A549 (cell line): ENCODE measurements around the gene TMEM42. TPM values are rescaled to one million over a fixed set of nuclear protein-coding genes. Genes with fewer than 3 reads are reported as not detected.

Source experiments
- ATAC-seq, 2 experiments: fragments of 200-7000 bp in 1 of 2; fragments of >200 bp in 1 of 2; cut with Nextera tagmentation in 1 of 2; cut with Tn5 transposase in 1 of 2; 3 replicates each; pipeline versions ENCODE4 v1.8.0 to v1.9.1; 2018 to 2020; ENCODE audit warnings: mild to moderate bottlenecking in 1 of 2, moderate library complexity in 1 of 2
- CTCF ChIA-PET: fragments of 300-600 bp; sonication (Branson Sonifier 250); formaldehyde crosslinking; extraction: SDS; loops from one replicate; lab custom pipeline; 2021; ENCODE audit warnings: antibody characterized with exemption, inconsistent platforms; lab: Yijun Ruan, JAX
- POLR2A ChIA-PET: fragments of 350-600 bp; formaldehyde crosslinking; extraction: SDS; loops from one replicate; lab custom pipeline; 2021; ENCODE audit warnings: antibody characterized with exemption, inconsistent platforms; lab: Yijun Ruan, JAX
- DNase-seq, 2 experiments: peaks; one replicate each; pipeline versions ENCODE4 v3.0.0 to v3.0.0-alpha.2; 2011 to 2016; ENCODE audit warnings: low read depth in 1 of 2, low spot score in 1 of 2
- FAIRE-seq: peaks from 2 replicates; lab custom pipeline; 2011; peaks lifted over from hg19 to GRCh38; lab: Jason Lieb, UNC
- H3K27ac ChIP-seq, 2 experiments: fragments of >200 bp; sonication (Bioruptor Twin); formaldehyde crosslinking; 3 replicates each; pipeline ENCODE4 v1.5.1; 2016 to 2017
- H3K4me1 ChIP-seq: fragments of >200 bp; sonication (Bioruptor Twin); formaldehyde crosslinking; 3 replicates; pipeline ENCODE4 v1.6.1; 2016
- H3K4me2 ChIP-seq: fragments of >200 bp; sonication (Bioruptor Twin); formaldehyde crosslinking; 3 replicates; pipeline ENCODE4 v1.6.1; 2016
- H3K4me3 ChIP-seq: fragments of >200 bp; sonication (Bioruptor Twin); formaldehyde crosslinking; 3 replicates; pipeline ENCODE4 v1.5.1; 2016
- H3K9me3 ChIP-seq: fragments of >200 bp; sonication (Bioruptor Twin); formaldehyde crosslinking; 3 replicates; pipeline ENCODE4 v1.6.1; 2016
- ATOH8 ChIP-seq: fragments of 250-450 bp; sonication (Bioruptor Pico); IDR thresholded peaks from 2 replicates; pipeline ENCODE4 v1.5.0; 2020; ENCODE audit warnings: low read depth, mild to moderate bottlenecking, moderate library complexity
- BHLHE40 ChIP-seq: IDR thresholded peaks from 2 replicates; pipeline ENCODE4 v1.6.1; 2012; ENCODE audit warnings: low read depth, low read length, inconsistent platforms
- CBX8 ChIP-seq: fragments of 200-600 bp; sonication (generic); IDR thresholded peaks from 2 replicates; pipeline ENCODE4 v1.6.1; 2016
- CEBPB ChIP-seq, 2 experiments: fragments of >200 bp in 1 of 2; sonication (Bioruptor Twin) in 1 of 2; formaldehyde crosslinking in 1 of 2; IDR thresholded peaks; 2 replicates each; pipeline ENCODE4 v1.6.1; 2012 to 2016
- CHD2 ChIP-seq: fragments of 150-350 bp; IDR thresholded peaks from 2 replicates; pipeline ENCODE4 v1.6.1; 2014; ENCODE audit warnings: low read length; ENCODE audit not compliant: partially characterized antibody
- ESRRA ChIP-seq: fragments of 150-350 bp; IDR thresholded peaks from 2 replicates; pipeline ENCODE4 v1.6.1; 2014; ENCODE audit warnings: mild to moderate bottlenecking, low read length, borderline replicate concordance
- FOSB ChIP-seq: fragments of 250-450 bp; sonication (Bioruptor Pico); IDR thresholded peaks from 2 replicates; pipeline ENCODE4 v1.5.0; 2020; ENCODE audit warnings: mild to moderate bottlenecking, moderate library complexity
- FOSL2 ChIP-seq, 2 experiments: fragments of 450-650 bp in 1 of 2; fragments of >200 bp in 1 of 2; sonication (Bioruptor Twin) in 1 of 2; formaldehyde crosslinking; IDR thresholded peaks; 2 replicates each; pipeline versions ENCODE4 v1.5.0 to v1.6.1; 2016 to 2020; ENCODE audit warnings: mild to moderate bottlenecking in 1 of 2, moderate library complexity in 1 of 2
- GATA3 ChIP-seq: IDR thresholded peaks from 2 replicates; pipeline ENCODE4 v1.6.1; 2012; ENCODE audit warnings: borderline replicate concordance
- HES2 ChIP-seq: fragments of >200 bp; sonication (Bioruptor Twin); formaldehyde crosslinking; IDR thresholded peaks from 2 replicates; pipeline ENCODE4 v1.6.1; 2016
- HEYL ChIP-seq: fragments of 250-450 bp; sonication (Bioruptor Pico); IDR thresholded peaks from 2 replicates; pipeline ENCODE4 v1.8.0; 2021; ENCODE audit warnings: mild to moderate bottlenecking, moderate library complexity
- HOXA7 ChIP-seq: fragments of 250-450 bp; sonication (Bioruptor Pico); IDR thresholded peaks from 2 replicates; pipeline ENCODE4 v1.5.0; 2020; ENCODE audit warnings: mild to moderate bottlenecking, moderate library complexity
- JUN ChIP-seq, 2 experiments: fragments of >200 bp; sonication (Bioruptor Twin); formaldehyde crosslinking; IDR thresholded peaks; 2 replicates in 1 of 2; 3 replicates in 1 of 2; pipeline ENCODE4 v1.6.1; 2016 to 2017
- JUNB ChIP-seq: fragments of >200 bp; sonication (Bioruptor Twin); formaldehyde crosslinking; IDR thresholded peaks from 2 replicates; pipeline ENCODE4 v1.6.1; 2016
- KDM5A ChIP-seq: fragments of 200-600 bp; sonication (generic); IDR thresholded peaks from 2 replicates; pipeline ENCODE4 v1.6.1; 2016; ENCODE audit warnings: antibody characterized with exemption, mild to moderate bottlenecking
- MAFK ChIP-seq: fragments of 450-650 bp; IDR thresholded peaks from 2 replicates; pipeline ENCODE4 v1.6.1; 2014; ENCODE audit not compliant: partially characterized antibody
- MAZ ChIP-seq: fragments of 150-350 bp; IDR thresholded peaks from 2 replicates; pipeline ENCODE4 v1.6.1; 2014; ENCODE audit warnings: antibody characterized with exemption, low read depth, low read length, borderline replicate concordance
- NPAS2 ChIP-seq: fragments of 250-450 bp; sonication (Bioruptor Pico); IDR thresholded peaks from 2 replicates; pipeline ENCODE4 v1.8.0; 2022; ENCODE audit warnings: mild to moderate bottlenecking, moderate library complexity, borderline replicate concordance
- POLR2A ChIP-seq: IDR thresholded peaks from 2 replicates; pipeline ENCODE4 v1.6.1; 2012; ENCODE audit warnings: mild to moderate bottlenecking, low read length
- RCOR1 ChIP-seq: fragments of 150-350 bp; IDR thresholded peaks from 2 replicates; pipeline ENCODE4 v1.6.1; 2014; ENCODE audit warnings: antibody characterized with exemption, low read length, low read depth
- RFX5 ChIP-seq: fragments of 450-650 bp; IDR thresholded peaks from 2 replicates; pipeline ENCODE4 v1.7.1; 2014; ENCODE audit warnings: antibody characterized with exemption, mild to moderate bottlenecking, moderate library complexity
- SMC3 ChIP-seq: fragments of >200 bp; sonication (Bioruptor Twin); formaldehyde crosslinking; IDR thresholded peaks from 3 replicates; pipeline ENCODE4 v1.6.1; 2018; ENCODE audit warnings: inconsistent platforms
- TFCP2L1 ChIP-seq: fragments of 250-450 bp; sonication (Bioruptor Pico); IDR thresholded peaks from 2 replicates; pipeline ENCODE4 v1.5.0; 2021; ENCODE audit warnings: mild to moderate bottlenecking
- ZFP36 ChIP-seq: fragments of 450-650 bp; IDR thresholded peaks from 2 replicates; pipeline ENCODE4 v1.6.1; 2014; ENCODE audit warnings: borderline replicate concordance; ENCODE audit not compliant: partially characterized antibody
- WGBS: methylation state at CpG from one replicate; pipeline ENCODE4 v1.1.6; 2017; ENCODE audit errors: missing lambda C conversion rate; 5-methylcytosine and 5-hydroxymethylcytosine counted together
- polyA plus RNA-seq, 4 experiments: library from polyadenylated mRNA; depleted of rRNA in 3 of 4; stranded (reverse); fragments of >200 nt; fragmentation: RNase III in 1 of 4; extraction: RNeasy Plus Mini Kit Qiagen cat#74134 plus additional on column Dnase treatment in 1 of 4; gene quantifications; 2 replicates in 3 of 4; 3 replicates in 1 of 4; pipeline ENCODE4 v1.2.3, GENCODE V29; 2011 to 2017
- TF ChIP-seq, protein P1 (sequence below): IDR thresholded peaks from 2 replicates; pipeline ENCODE4 v1.6.1; 2012
- TF ChIP-seq, protein P2 (sequence below): fragments of 450-650 bp; IDR thresholded peaks from 2 replicates; pipeline ENCODE4 v1.6.1; 2014; ENCODE audit warnings: antibody characterized with exemption
- TF ChIP-seq, protein P3 (sequence below): IDR thresholded peaks from 2 replicates; pipeline ENCODE4 v1.6.1; 2012
- TF ChIP-seq, protein P4 (sequence below): fragments of 150-350 bp; IDR thresholded peaks from 2 replicates; pipeline ENCODE4 v1.6.1; 2014; ENCODE audit warnings: low read depth, mild to moderate bottlenecking, low read length

Gene TMEM42
- polyA plus RNA-seq, 2 of the 4 experiments (the other 2 are of a cell fraction): 10.0 to 18.0 TPM

DNA sequence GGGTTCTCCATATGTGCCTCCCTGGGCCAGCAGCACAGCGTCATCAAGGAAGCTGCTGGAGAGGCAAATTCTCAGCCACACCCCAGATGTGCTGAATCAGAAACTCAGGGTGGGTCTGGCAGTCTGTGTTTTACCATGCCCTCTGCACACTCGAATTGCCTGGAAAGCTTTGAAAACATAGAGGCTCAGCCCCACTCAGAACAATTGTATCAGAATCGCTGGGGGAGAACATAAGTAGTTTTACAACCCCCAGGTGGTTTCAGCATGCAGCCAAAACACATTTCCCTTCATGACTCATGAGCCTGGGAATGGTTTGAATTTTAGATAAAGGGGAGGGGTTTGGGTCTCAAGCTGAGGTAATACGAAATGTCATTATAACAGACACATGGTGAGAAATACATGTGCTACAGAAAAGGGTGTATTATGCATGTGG lies 22.3 kb downstream of the TMEM42 start:
- H3K9me3 ChIP-seq: peaks cover 4% of the 10 kb centered on the region; the same call in 1 of the 3 replicates
- TF ChIP-seq JUNB: peak; percentile 79
- peak; percentile 82 for TF ChIP-seq MAFK
- TF ChIP-seq TFCP2L1 (CRISPR knock-in tag): no peak
- TF ChIP-seq CEBPB (IDR thresholded peaks at IDR 0.05): peak in 1 of 2 experiments; percentile 17; a peak in 1 of 4 replicates
- TF ChIP-seq ESRRA: no peak
- TF ChIP-seq NPAS2 (CRISPR knock-in tag): no peak
- TF ChIP-seq, protein P1, sequence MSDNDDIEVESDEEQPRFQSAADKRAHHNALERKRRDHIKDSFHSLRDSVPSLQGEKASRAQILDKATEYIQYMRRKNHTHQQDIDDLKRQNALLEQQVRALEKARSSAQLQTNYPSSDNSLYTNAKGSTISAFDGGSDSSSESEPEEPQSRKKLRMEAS: peak; percentile 78
- TF ChIP-seq SMC3: no peak
- no peak for TF ChIP-seq ATOH8 (CRISPR knock-in tag)
- no peak for TF ChIP-seq BHLHE40
- TF ChIP-seq, protein P2, sequence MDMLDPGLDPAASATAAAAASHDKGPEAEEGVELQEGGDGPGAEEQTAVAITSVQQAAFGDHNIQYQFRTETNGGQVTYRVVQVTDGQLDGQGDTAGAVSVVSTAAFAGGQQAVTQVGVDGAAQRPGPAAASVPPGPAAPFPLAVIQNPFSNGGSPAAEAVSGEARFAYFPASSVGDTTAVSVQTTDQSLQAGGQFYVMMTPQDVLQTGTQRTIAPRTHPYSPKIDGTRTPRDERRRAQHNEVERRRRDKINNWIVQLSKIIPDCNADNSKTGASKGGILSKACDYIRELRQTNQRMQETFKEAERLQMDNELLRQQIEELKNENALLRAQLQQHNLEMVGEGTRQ: no peak
- TF ChIP-seq KDM5A: no peak
- TF ChIP-seq GATA3: peak; percentile 62; the same call in 1 of the 2 replicates
- no peak for TF ChIP-seq CHD2
- no peak for TF ChIP-seq HOXA7
- no peak for TF ChIP-seq HES2
- peak; percentile 64 for TF ChIP-seq FOSL2 (IDR thresholded peaks at IDR 0.05)
- peak; percentile 46; the same call in 1 of the 2 replicates for TF ChIP-seq FOSL2 (CRISPR knock-in tag; IDR thresholded peaks at IDR 0.05)
- WGBS: 1% methylated on average over 4 of the region's 4 CpGs
- peak; percentile 66 to 70 for ATAC-seq
- peak overlapping the region; percentile 92 to 95 for H3K27ac ChIP-seq
- no peak overlapping the region for H3K4me3 ChIP-seq
- H3K4me1 ChIP-seq: peaks cover 48% of the 10 kb centered on the region
- ChIA-PET CTCF (no interaction called here), POLR2A (interaction anchor here (1.9 kb wide), 1 partner anchor 122 kb away, joined by 5 read pairs; the partner anchor contains the start of genes KIAA1143 and KIF15)
- peak overlapping the region; percentile 68 for H3K4me2 ChIP-seq
- FAIRE-seq: no peak
- DNase-seq: peak; percentile 38 to 72

- Histone ChIP-seq H3K9me3 (peaks cover 4% of the 10 kb centered on the region; the same call in 1 of the 3 replicates), H3K4me3 (no peak overlapping the region), H3K27ac (peak overlapping the region; percentile 92 to 95), H3K4me1 (peaks cover 41% of the 10 kb centered on the region), H3K4me2 (peak overlapping the region; percentile 68)
- peak; percentile 72 to 85 for ATAC-seq
- CTCF ChIA-PET: no interaction called here
- peak; percentile 73 to 76 for DNase-seq
- TF ChIP-seq NPAS2 (CRISPR knock-in tag) (no peak), HEYL (CRISPR knock-in tag) (no peak), CBX8 (no peak), KDM5A (no peak), FOSB (no peak), RCOR1 (no peak), JUN (IDR thresholded peaks at IDR 0.05) (peak in 1 of 2 experiments; percentile 35; a peak in 1 of 5 replicates), GATA3 (peak; percentile 75; the same call in 1 of the 2 replicates), TFCP2L1 (CRISPR knock-in tag) (no peak), BHLHE40 (no peak), MAZ (no peak), CEBPB (IDR thresholded peaks at IDR 0.05) (peak in 1 of 2 experiments; percentile 31; a peak in 1 of 4 replicates), ZFP36 (no peak), FOSL2 (IDR thresholded peaks at IDR 0.05) (peak; percentile 86), FOSL2 (CRISPR knock-in tag; IDR thresholded peaks at IDR 0.05) (peak; percentile 82), RFX5 (no peak), POLR2A (no peak), CHD2 (no peak), JUNB (peak; percentile 81)
- TF ChIP-seq, protein P3, sequence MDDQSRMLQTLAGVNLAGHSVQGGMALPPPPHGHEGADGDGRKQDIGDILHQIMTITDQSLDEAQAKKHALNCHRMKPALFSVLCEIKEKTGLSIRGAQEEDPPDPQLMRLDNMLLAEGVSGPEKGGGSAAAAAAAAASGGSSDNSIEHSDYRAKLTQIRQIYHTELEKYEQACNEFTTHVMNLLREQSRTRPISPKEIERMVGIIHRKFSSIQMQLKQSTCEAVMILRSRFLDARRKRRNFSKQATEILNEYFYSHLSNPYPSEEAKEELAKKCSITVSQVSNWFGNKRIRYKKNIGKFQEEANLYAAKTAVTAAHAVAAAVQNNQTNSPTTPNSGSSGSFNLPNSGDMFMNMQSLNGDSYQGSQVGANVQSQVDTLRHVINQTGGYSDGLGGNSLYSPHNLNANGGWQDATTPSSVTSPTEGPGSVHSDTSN: no peak
- TF ChIP-seq, protein P1: peak; percentile 64; the same call in 1 of the 2 replicates
- TF ChIP-seq, protein P4, sequence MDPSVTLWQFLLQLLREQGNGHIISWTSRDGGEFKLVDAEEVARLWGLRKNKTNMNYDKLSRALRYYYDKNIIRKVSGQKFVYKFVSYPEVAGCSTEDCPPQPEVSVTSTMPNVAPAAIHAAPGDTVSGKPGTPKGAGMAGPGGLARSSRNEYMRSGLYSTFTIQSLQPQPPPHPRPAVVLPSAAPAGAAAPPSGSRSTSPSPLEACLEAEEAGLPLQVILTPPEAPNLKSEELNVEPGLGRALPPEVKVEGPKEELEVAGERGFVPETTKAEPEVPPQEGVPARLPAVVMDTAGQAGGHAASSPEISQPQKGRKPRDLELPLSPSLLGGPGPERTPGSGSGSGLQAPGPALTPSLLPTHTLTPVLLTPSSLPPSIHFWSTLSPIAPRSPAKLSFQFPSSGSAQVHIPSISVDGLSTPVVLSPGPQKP: no peak
- TF ChIP-seq, protein P2: no peak
- POLR2A ChIA-PET: no interaction called here
- 14% methylated on average over 4 of the region's 4 CpGs for WGBS
- no peak for FAIRE-seq
These were observed 23.9 kb downstream of the TMEM42 start for GRCh38 chr3:44885618-44886017.
